GM23338 (cell line): ENCODE measurements around the gene BCDIN3D. TPM values are rescaled to one million over a fixed set of nuclear protein-coding genes. Genes with fewer than 3 reads are reported as not detected.

Source experiments
- ATAC-seq: fragments of 200-7000 bp; cut with Tn5 transposase; 3 replicates; pipeline ENCODE4 v1.9.1; 2020
- DNase-seq: peaks from one replicate; pipeline ENCODE4 v3.0.0-alpha.2; 2015; ENCODE audit warnings: low spot score
- H2AFZ ChIP-seq: fragments of 200-600 bp; sonication (generic); 2 replicates; pipeline ENCODE4 v1.8.0; 2016; ENCODE audit warnings: antibody characterized with exemption, mild to moderate bottlenecking, moderate library complexity
- H3F3A ChIP-seq: fragments of 200-600 bp; sonication (generic); replicated peaks from 2 replicates; pipeline ENCODE4 v1.8.0; 2017; ENCODE audit warnings: antibody characterized with exemption, mixed run types, low read depth
- H3K27ac ChIP-seq: fragments of 200-600 bp; sonication (generic); 2 replicates; pipeline ENCODE4 v1.6.1; 2016; ENCODE audit warnings: low read depth
- H3K27me3 ChIP-seq: fragments of 200-600 bp; sonication (generic); 2 replicates; pipeline ENCODE4 v1.8.0; 2016; ENCODE audit warnings: mild to moderate bottlenecking, mixed run types, moderate library complexity; ENCODE audit not compliant: insufficient read depth
- H3K36me3 ChIP-seq: fragments of 200-600 bp; sonication (generic); 2 replicates; pipeline ENCODE4 v1.8.0; 2016; ENCODE audit warnings: mild to moderate bottlenecking; ENCODE audit not compliant: insufficient read depth
- H3K4me1 ChIP-seq: fragments of 200-600 bp; sonication (generic); 2 replicates; pipeline ENCODE4 v1.8.0; 2016; ENCODE audit warnings: mild to moderate bottlenecking, moderate library complexity; ENCODE audit not compliant: insufficient read depth
- H3K4me2 ChIP-seq: fragments of 200-600 bp; sonication (generic); 2 replicates; pipeline ENCODE4 v1.7.1; 2017; ENCODE audit warnings: mixed run types
- H3K4me3 ChIP-seq: fragments of 200-600 bp; sonication (generic); 2 replicates; pipeline ENCODE4 v1.6.1; 2016; ENCODE audit warnings: mixed run types
- H3K79me2 ChIP-seq: fragments of 200-600 bp; sonication (generic); replicated peaks from 2 replicates; pipeline ENCODE4 v1.8.0; 2017; ENCODE audit warnings: mild to moderate bottlenecking; ENCODE audit not compliant: insufficient read depth
- H3K9me2 ChIP-seq: fragments of 200-600 bp; sonication (generic); 2 replicates; pipeline ENCODE4 v1.8.0; 2017; ENCODE audit not compliant: insufficient read depth
- H4K20me1 ChIP-seq: fragments of 200-600 bp; sonication (generic); replicated peaks from 2 replicates; pipeline ENCODE4 v1.8.0; 2017; ENCODE audit warnings: mild to moderate bottlenecking; ENCODE audit not compliant: insufficient read depth
- H3K27ac Mint-ChIP-seq: 2 replicates; pipeline ENCODE4 v1.8.0; 2020; ENCODE audit warnings: inconsistent platforms, mild to moderate bottlenecking, moderate library complexity, mixed read lengths
- H3K27me3 Mint-ChIP-seq: 3 replicates; pipeline ENCODE4 v1.8.0; 2022; ENCODE audit warnings: low read depth, mild to moderate bottlenecking, moderate library complexity, mixed read lengths, inconsistent platforms; ENCODE audit not compliant: insufficient read depth, poor library complexity
- H3K36me3 Mint-ChIP-seq: 3 replicates; pipeline ENCODE4 v1.8.0; 2021; ENCODE audit warnings: low read depth, mild to moderate bottlenecking, inconsistent platforms, moderate library complexity, mixed read lengths
- H3K4me1 Mint-ChIP-seq: 3 replicates; pipeline ENCODE4 v1.8.0; 2020; ENCODE audit warnings: mild to moderate bottlenecking, inconsistent platforms, mixed read lengths
- H3K4me3 Mint-ChIP-seq: 3 replicates; pipeline ENCODE4 v1.8.0; 2021; ENCODE audit warnings: moderate library complexity, mild to moderate bottlenecking, inconsistent platforms, mixed read lengths
- H3K9me3 Mint-ChIP-seq: 3 replicates; pipeline ENCODE4 v1.8.0; 2020; ENCODE audit warnings: moderate library complexity, mild to moderate bottlenecking, inconsistent platforms, mixed read lengths
- CREB1 ChIP-seq: fragments of 250-450 bp; sonication (Bioruptor Pico); IDR thresholded peaks from 2 replicates; pipeline ENCODE4 v1.5.0; 2020; ENCODE audit warnings: low read depth, mild to moderate bottlenecking, moderate library complexity
- EZH2phosphoT487 ChIP-seq: fragments of 200-600 bp; sonication (generic); IDR thresholded peaks from one replicate; pipeline ENCODE4 v1.8.1; 2018; ENCODE audit warnings: antibody characterized with exemption; ENCODE audit not compliant: unreplicated experiment
- POLR2AphosphoS5 ChIP-seq: IDR thresholded peaks from 2 replicates; pipeline ENCODE4 v1.6.1; 2016; ENCODE audit warnings: antibody characterized with exemption, low read depth
- STAT1 ChIP-seq: IDR thresholded peaks from one replicate; pipeline ENCODE4 v1.6.1; 2016; ENCODE audit warnings: antibody characterized with exemption; ENCODE audit not compliant: unreplicated experiment
- ZNF331 ChIP-seq: fragments of 250-450 bp; sonication (Bioruptor Pico); IDR thresholded peaks from 2 replicates; pipeline ENCODE4 v1.5.0; 2020; ENCODE audit warnings: low read depth, mild to moderate bottlenecking, moderate library complexity
- ZNF462 ChIP-seq: fragments of 250-450 bp; sonication (Bioruptor Pico); IDR thresholded peaks from 2 replicates; pipeline ENCODE4 v1.5.0; 2020; ENCODE audit warnings: mild to moderate bottlenecking, moderate library complexity
- polyA plus RNA-seq: library from polyadenylated mRNA; unstranded; fragments of >200 nt; fragmentation: Nextera tagmentation; extraction: Ambion mirVana; gene quantifications from 2 replicates; pipeline ENCODE4 v1.2.1, GENCODE V29; 2016
- total RNA-seq: library from RNA; depleted of rRNA; stranded (reverse); fragments of >200 nt; shearing (Covaris generic); gene quantifications from 2 replicates; pipeline ENCODE4 v1.2.3, GENCODE V29; 2014

BCDIN3D gene
- total and polyA plus RNA-seq, 2 experiments from 2014 or later = 1.4 to 1.8 TPM

GRCh38 chr12:49823350-49823749, 19.6 kb downstream of the BCDIN3D start (continued):
- TF ChIP-seq ZNF462 (CRISPR knock-in tag) (no peak), STAT1 (no peak)

- Mint-ChIP-seq H3K27me3 (peaks cover 7% of the 10 kb centered on the region), H3K4me1 (peaks cover 53% of the 10 kb centered on the region), H3K36me3 (peaks cover 7% of the 10 kb centered on the region), H3K27ac (peak overlapping the region; percentile 80; the same call in 1 of the 2 replicates), H3K4me3 (no peak overlapping the region), H3K9me3 (no peaks in the 10 kb centered on the region)
- Histone ChIP-seq H3K27ac (no peak overlapping the region), H3K27me3 (no peaks in the 10 kb centered on the region), H3K4me1 (peaks cover 36% of the 10 kb centered on the region), H3K9me2 (no peaks in the 10 kb centered on the region), H4K20me1 (peaks cover 13% of the 10 kb centered on the region), H2AFZ (no peak overlapping the region), H3K4me2 (peak overlapping the region; percentile 32; the same call in 1 of the 2 replicates), H3K4me3 (no peak overlapping the region), H3K79me2 (peaks cover 76% of the 10 kb centered on the region), H3F3A (no peaks in the 10 kb centered on the region), H3K36me3 (no peaks in the 10 kb centered on the region)
- DNase-seq = no peak
- ATAC-seq = no peak; the same call in 2 of the 3 replicates
- TF ChIP-seq CREB1 (CRISPR knock-in tag) = no peak
- TF ChIP-seq STAT1 = no peak
- no peak for TF ChIP-seq ZNF462 (CRISPR knock-in tag)
- TF ChIP-seq ZNF331 (CRISPR knock-in tag) = no peak
- TF ChIP-seq POLR2AphosphoS5 = no peak
- no peak for TF ChIP-seq EZH2phosphoT487
Measured at GRCh38 chr12:49821373-49822287, 21.3 kb downstream of the BCDIN3D start.
